WTC11 (cell line): ENCODE data around the gene PPP1R12B. TPM values are rescaled to one million over a fixed set of nuclear protein-coding genes. Genes with fewer than 3 reads are reported as not detected.

Source experiments
- ATAC-seq: fragments of 200-7000 bp; cut with Tn5 transposase; 2 replicates; pipeline ENCODE4 v1.10.0; 2021; ENCODE audit warnings: mild to moderate bottlenecking, moderate library complexity
- CTCF ChIA-PET: fragments of 300-600 bp; sonication (Branson Sonifier 250); formaldehyde crosslinking; loops from one replicate; lab custom pipeline; 2021; ENCODE audit warnings: antibody characterized with exemption; lab: Charles Lee
- POLR2A ChIA-PET: fragments of 350-600 bp; sonication (Branson Sonifier 250); formaldehyde crosslinking; loops from one replicate; lab custom pipeline; 2021; ENCODE audit warnings: antibody characterized with exemption; lab: Charles Lee
- DNase-seq: peaks from one replicate; pipeline ENCODE4 v3.0.0; 2021; ENCODE audit warnings: low spot score
- H3K27ac Mint-ChIP-seq: 2 replicates; pipeline ENCODE4 v1.8.0; 2021; ENCODE audit warnings: mixed read lengths
- H3K27me3 Mint-ChIP-seq: 2 replicates; pipeline ENCODE4 v1.8.0; 2021; ENCODE audit warnings: low read depth, mild to moderate bottlenecking, moderate library complexity, mixed read lengths
- H3K36me3 Mint-ChIP-seq: 2 replicates; pipeline ENCODE4 v1.8.0; 2021; ENCODE audit warnings: mixed read lengths
- H3K4me1 Mint-ChIP-seq: 2 replicates; pipeline ENCODE4 v1.8.0; 2022; ENCODE audit warnings: mixed read lengths
- H3K4me3 Mint-ChIP-seq: 2 replicates; pipeline ENCODE4 v1.8.0; 2021; ENCODE audit warnings: mild to moderate bottlenecking, moderate library complexity, mixed read lengths
- H3K9me3 Mint-ChIP-seq: 2 replicates; pipeline ENCODE4 v1.8.0; 2021; ENCODE audit warnings: mixed read lengths
- ELF4 ChIP-seq: sonication (generic); formaldehyde crosslinking; IDR thresholded peaks from 2 replicates; pipeline ENCODE4 v1.8.1; 2022; ENCODE audit warnings: low read depth, mild to moderate bottlenecking, moderate library complexity, missing genetic modification reagents
- EMX1 ChIP-seq: fragments of 250-450 bp; sonication (Bioruptor Pico); IDR thresholded peaks from 2 replicates; pipeline ENCODE4 v1.8.0; 2021; ENCODE audit warnings: mild to moderate bottlenecking
- ESRRA ChIP-seq: sonication (generic); formaldehyde crosslinking; IDR thresholded peaks from 2 replicates; pipeline ENCODE4 v1.8.1; 2022; ENCODE audit warnings: mild to moderate bottlenecking, missing genetic modification reagents, borderline replicate concordance
- ETV6 ChIP-seq: sonication (generic); formaldehyde crosslinking; IDR thresholded peaks from 2 replicates; pipeline ENCODE4 v1.8.1; 2022; ENCODE audit warnings: mild to moderate bottlenecking, missing genetic modification reagents
- GRHL2 ChIP-seq: fragments of 250-450 bp; sonication (Bioruptor Pico); IDR thresholded peaks from 2 replicates; pipeline ENCODE4 v1.8.0; 2022; ENCODE audit warnings: mild to moderate bottlenecking, moderate library complexity; ENCODE audit not compliant: insufficient replicate concordance, severe bottlenecking
- GTF2I ChIP-seq: fragments of 250-450 bp; sonication (Bioruptor Pico); conservative IDR thresholded peaks from 2 replicates; pipeline ENCODE4 v1.4.0; 2021; ENCODE audit warnings: mild to moderate bottlenecking
- NFE2L1 ChIP-seq: sonication (generic); formaldehyde crosslinking; IDR thresholded peaks from 2 replicates; pipeline ENCODE4 v1.8.1; 2023; ENCODE audit warnings: missing genetic modification reagents
- NR2C2 ChIP-seq: sonication (generic); formaldehyde crosslinking; IDR thresholded peaks from 2 replicates; pipeline ENCODE4 v1.8.0; 2022; ENCODE audit warnings: mild to moderate bottlenecking, missing genetic modification reagents
- RORB ChIP-seq: fragments of 250-450 bp; sonication (Bioruptor Pico); IDR thresholded peaks from 2 replicates; pipeline ENCODE4 v1.9.0; 2021; ENCODE audit warnings: mild to moderate bottlenecking
- SMAD3 ChIP-seq: sonication (generic); formaldehyde crosslinking; IDR thresholded peaks from 2 replicates; pipeline ENCODE4 v1.8.0; 2022; ENCODE audit warnings: missing genetic modification reagents, mild to moderate bottlenecking, borderline replicate concordance
- ZNF219 ChIP-seq: sonication (generic); formaldehyde crosslinking; IDR thresholded peaks from 2 replicates; pipeline ENCODE4 v1.8.0; 2023; ENCODE audit warnings: missing genetic modification reagents, mild to moderate bottlenecking, borderline replicate concordance
- total RNA-seq: library from RNA; stranded (reverse); gene quantifications from 3 replicates; pipeline ENCODE4 v1.2.3, GENCODE V29; 2021
- TF ChIP-seq, protein P1 (sequence below): fragments of 200-600 bp; IDR thresholded peaks from 2 replicates; pipeline ENCODE4 v1.8.0; 2022; ENCODE audit warnings: antibody characterized with exemption
- TF ChIP-seq, protein P2 (sequence below): fragments of 250-450 bp; sonication (Bioruptor Pico); IDR thresholded peaks from 2 replicates; pipeline ENCODE4 v2.1.2; 2022; ENCODE audit warnings: mild to moderate bottlenecking, moderate library complexity
- TF ChIP-seq, protein P3 (sequence below): sonication (generic); formaldehyde crosslinking; IDR thresholded peaks from 2 replicates; pipeline ENCODE4 v1.8.1; 2023; ENCODE audit warnings: mild to moderate bottlenecking, missing genetic modification reagents
- TF ChIP-seq, protein P4 (sequence below): sonication (generic); formaldehyde crosslinking; IDR thresholded peaks from 2 replicates; pipeline ENCODE4 v1.8.0; 2022; ENCODE audit warnings: mild to moderate bottlenecking, missing genetic modification reagents
- TF ChIP-seq, protein P5 (sequence below): sonication (generic); formaldehyde crosslinking; IDR thresholded peaks from 2 replicates; pipeline ENCODE4 v1.8.0; 2022; ENCODE audit warnings: mild to moderate bottlenecking, missing genetic modification reagents

PPP1R12B gene
- total RNA-seq, 1 experiment from 2014 or later: 19.2 TPM

DNA sequence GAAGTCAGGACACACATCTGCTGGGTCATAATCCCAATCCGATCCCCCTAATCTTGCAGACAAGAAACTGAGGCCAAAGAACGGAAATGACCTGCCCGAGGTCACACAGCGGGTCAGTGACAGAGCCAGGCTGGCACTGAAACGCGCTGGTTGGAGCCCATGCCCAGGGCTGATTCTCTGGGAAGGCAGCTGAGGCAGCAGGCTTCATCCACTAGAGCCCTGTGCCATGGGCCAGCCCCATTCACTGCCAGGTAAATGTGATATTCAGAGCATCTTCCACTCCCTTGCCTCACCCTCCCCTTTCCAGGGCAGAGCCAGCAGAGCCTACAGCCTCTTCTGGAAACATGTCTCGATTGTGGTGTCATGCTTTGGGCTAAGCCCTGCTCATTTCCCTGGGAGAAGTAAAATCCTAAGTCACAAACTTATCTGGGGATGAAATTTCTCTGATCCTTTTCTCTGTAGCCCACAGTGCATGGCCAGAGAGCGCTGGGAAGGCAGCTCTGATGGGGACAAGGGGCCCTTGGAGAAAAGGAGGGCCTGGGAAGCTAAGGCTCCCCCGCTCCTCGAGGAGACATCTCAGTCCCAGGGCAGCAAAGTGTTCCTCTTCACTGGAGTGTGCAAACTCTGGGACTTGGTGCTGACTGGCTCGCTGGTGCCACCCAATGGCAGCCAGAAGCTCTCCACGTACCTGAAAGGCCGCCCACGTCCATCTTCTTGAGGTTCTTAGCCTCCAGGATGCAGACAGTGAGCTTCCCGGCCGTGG, 251.4 kb downstream of the PPP1R12B start:
- TF ChIP-seq, protein P1, sequence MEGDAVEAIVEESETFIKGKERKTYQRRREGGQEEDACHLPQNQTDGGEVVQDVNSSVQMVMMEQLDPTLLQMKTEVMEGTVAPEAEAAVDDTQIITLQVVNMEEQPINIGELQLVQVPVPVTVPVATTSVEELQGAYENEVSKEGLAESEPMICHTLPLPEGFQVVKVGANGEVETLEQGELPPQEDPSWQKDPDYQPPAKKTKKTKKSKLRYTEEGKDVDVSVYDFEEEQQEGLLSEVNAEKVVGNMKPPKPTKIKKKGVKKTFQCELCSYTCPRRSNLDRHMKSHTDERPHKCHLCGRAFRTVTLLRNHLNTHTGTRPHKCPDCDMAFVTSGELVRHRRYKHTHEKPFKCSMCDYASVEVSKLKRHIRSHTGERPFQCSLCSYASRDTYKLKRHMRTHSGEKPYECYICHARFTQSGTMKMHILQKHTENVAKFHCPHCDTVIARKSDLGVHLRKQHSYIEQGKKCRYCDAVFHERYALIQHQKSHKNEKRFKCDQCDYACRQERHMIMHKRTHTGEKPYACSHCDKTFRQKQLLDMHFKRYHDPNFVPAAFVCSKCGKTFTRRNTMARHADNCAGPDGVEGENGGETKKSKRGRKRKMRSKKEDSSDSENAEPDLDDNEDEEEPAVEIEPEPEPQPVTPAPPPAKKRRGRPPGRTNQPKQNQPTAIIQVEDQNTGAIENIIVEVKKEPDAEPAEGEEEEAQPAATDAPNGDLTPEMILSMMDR: peak; percentile 52; the same call in 1 of the 2 replicates
- TF ChIP-seq, protein P2, sequence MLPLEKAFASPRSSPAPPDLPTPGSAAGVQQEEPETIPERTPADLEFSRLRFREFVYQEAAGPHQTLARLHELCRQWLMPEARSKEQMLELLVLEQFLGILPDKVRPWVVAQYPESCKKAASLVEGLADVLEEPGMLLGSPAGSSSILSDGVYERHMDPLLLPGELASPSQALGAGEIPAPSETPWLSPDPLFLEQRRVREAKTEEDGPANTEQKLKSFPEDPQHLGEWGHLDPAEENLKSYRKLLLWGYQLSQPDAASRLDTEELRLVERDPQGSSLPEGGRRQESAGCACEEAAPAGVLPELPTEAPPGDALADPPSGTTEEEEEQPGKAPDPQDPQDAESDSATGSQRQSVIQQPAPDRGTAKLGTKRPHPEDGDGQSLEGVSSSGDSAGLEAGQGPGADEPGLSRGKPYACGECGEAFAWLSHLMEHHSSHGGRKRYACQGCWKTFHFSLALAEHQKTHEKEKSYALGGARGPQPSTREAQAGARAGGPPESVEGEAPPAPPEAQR (CRISPR knock-in tag): no peak
- no peak for TF ChIP-seq ZNF219 (CRISPR knock-in tag)
- TF ChIP-seq, protein P3, sequence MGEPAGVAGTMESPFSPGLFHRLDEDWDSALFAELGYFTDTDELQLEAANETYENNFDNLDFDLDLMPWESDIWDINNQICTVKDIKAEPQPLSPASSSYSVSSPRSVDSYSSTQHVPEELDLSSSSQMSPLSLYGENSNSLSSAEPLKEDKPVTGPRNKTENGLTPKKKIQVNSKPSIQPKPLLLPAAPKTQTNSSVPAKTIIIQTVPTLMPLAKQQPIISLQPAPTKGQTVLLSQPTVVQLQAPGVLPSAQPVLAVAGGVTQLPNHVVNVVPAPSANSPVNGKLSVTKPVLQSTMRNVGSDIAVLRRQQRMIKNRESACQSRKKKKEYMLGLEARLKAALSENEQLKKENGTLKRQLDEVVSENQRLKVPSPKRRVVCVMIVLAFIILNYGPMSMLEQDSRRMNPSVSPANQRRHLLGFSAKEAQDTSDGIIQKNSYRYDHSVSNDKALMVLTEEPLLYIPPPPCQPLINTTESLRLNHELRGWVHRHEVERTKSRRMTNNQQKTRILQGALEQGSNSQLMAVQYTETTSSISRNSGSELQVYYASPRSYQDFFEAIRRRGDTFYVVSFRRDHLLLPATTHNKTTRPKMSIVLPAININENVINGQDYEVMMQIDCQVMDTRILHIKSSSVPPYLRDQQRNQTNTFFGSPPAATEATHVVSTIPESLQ (CRISPR knock-in tag): no peak
- TF ChIP-seq, protein P4, sequence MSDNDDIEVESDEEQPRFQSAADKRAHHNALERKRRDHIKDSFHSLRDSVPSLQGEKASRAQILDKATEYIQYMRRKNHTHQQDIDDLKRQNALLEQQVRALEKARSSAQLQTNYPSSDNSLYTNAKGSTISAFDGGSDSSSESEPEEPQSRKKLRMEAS (CRISPR knock-in tag): no peak
- no peak for TF ChIP-seq GRHL2
- no peak for TF ChIP-seq GTF2I (CRISPR knock-in tag)
- no peak overlapping the region for H3K4me3 Mint-ChIP-seq
- H3K4me1 Mint-ChIP-seq: no peaks in the 10 kb centered on the region
- no peaks in the 10 kb centered on the region for H3K27me3 Mint-ChIP-seq
- POLR2A ChIA-PET: interaction anchor here (0.6 kb wide), 1 partner anchor 52 kb away, joined by 3 read pairs; no protein-coding TSS in a partner anchor
- H3K27ac Mint-ChIP-seq: no peak overlapping the region
- DNase-seq (peak; percentile 72), ATAC-seq (peak; percentile 96)
- CTCF ChIA-PET: interaction anchor here (0.6 to 2.6 kb wide), 42 partner anchors 8 to 509 kb away, joined by 3 to 25 read pairs (median 4); partner anchors contain the start of genes LGR6, SYT2 and UBE2T
- H3K9me3 Mint-ChIP-seq: no peaks in the 10 kb centered on the region
- H3K36me3 Mint-ChIP-seq: no peaks in the 10 kb centered on the region

DNA sequence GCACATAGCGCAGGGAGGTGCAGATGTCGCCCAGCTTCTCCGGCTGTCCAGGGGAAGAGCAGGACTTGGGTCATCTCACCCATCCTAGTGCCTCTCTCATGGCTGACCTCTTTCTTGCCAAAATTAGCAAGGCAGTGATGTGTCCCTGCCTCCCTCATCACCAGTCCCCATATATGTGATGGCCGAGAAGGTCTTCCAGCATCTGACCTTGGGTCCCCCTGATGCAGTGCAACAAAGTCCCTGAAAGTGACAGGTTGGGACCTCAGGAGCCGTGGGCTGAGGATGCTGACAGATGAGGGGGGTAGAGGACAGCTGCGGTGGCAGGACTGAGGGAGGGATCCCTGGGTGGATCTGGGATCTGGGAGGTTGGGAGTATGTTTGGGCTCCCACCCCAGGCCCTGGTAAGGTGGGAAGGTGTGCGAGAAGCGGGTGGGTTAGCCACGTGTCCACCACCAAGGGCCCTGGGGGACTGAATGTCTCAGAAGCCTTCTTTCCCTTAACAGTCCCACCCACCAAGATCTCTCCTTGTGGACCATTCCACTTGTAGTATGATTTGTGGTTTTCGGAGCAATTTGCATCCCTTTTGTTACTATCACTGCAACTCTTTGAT, 252.0 kb downstream of the PPP1R12B start:
- Mint-ChIP-seq H3K36me3 (no peaks in the 10 kb centered on the region), H3K4me1 (0 out of 2 replicates have a peak, but pooled peaks cover 3% of the 10 kb centered on the region), H3K4me3 (no peak overlapping the region), H3K27ac (no peak overlapping the region), H3K9me3 (no peaks in the 10 kb centered on the region), H3K27me3 (no peaks in the 10 kb centered on the region)
- ATAC-seq (no peak), DNase-seq (no peak)
- ChIA-PET CTCF (interaction anchor here (0.6 to 2.6 kb wide), 42 partner anchors 9 to 510 kb away, joined by 3 to 25 read pairs (median 4); partner anchors contain the start of genes LGR6, SYT2 and UBE2T), POLR2A (no interaction called here)
- TF ChIP-seq, protein P1: 0 out of 2 replicates have a peak, but pooled peaks have one; percentile 4
- TF ChIP-seq ETV6: no peak
- TF ChIP-seq ESRRA (CRISPR knock-in tag): 0 out of 2 replicates have a peak, but pooled peaks have one; percentile 49
- TF ChIP-seq NR2C2 (CRISPR knock-in tag): no peak
- TF ChIP-seq, all 79 proteins: peak for 2

DNA sequence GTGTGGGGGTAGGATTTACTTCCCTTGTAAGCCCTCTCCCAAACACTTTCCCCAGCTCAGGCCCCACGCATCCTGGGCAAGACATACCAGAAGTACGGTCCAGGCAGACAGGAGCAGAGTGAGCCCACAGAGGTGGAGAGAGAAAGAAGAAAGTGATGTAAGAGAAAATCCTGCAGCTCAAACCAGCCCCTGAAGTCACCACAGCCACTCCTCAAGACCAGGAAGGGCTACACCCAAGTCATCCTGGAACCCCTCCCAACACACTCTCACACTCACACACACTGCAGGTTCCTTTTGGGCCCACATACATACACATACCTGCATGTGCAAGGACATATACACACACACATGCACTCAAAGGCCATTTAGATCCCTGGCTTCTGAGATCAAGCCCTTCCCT, 254.9 kb downstream of the PPP1R12B start:
- Mint-ChIP-seq H3K4me3 (no peak overlapping the region), H3K36me3 (no peaks in the 10 kb centered on the region), H3K27ac (no peak overlapping the region), H3K9me3 (no peaks in the 10 kb centered on the region), H3K4me1 (0 out of 2 replicates have a peak, but pooled peaks cover 3% of the 10 kb centered on the region), H3K27me3 (no peaks in the 10 kb centered on the region)
- POLR2A ChIA-PET: no interaction called here
- CTCF ChIA-PET: interaction anchor here (0.7 to 1.6 kb wide), 3 partner anchors 15 to 116 kb away, joined by 3 to 8 read pairs (median 5); no protein-coding TSS in a partner anchor
- no peak for DNase-seq
- no peak for ATAC-seq
- TF ChIP-seq EMX1 (CRISPR knock-in tag) (no peak), SMAD3 (CRISPR knock-in tag) (no peak), RORB (CRISPR knock-in tag) (no peak), ELF4 (CRISPR knock-in tag) (no peak), NFE2L1 (no peak)
- TF ChIP-seq, protein P5, sequence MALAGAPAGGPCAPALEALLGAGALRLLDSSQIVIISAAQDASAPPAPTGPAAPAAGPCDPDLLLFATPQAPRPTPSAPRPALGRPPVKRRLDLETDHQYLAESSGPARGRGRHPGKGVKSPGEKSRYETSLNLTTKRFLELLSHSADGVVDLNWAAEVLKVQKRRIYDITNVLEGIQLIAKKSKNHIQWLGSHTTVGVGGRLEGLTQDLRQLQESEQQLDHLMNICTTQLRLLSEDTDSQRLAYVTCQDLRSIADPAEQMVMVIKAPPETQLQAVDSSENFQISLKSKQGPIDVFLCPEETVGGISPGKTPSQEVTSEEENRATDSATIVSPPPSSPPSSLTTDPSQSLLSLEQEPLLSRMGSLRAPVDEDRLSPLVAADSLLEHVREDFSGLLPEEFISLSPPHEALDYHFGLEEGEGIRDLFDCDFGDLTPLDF: no peak
